GM21619 (cell line): ENCODE data around the gene NINJ2.

Experiments
- ATAC-seq: cut with Tn5 transposase; IDR thresholded peaks from one replicate; pipeline ENCODE4 v1.9.1; 2021; ENCODE audit not compliant: unreplicated experiment

The NINJ2 gene

DNA sequence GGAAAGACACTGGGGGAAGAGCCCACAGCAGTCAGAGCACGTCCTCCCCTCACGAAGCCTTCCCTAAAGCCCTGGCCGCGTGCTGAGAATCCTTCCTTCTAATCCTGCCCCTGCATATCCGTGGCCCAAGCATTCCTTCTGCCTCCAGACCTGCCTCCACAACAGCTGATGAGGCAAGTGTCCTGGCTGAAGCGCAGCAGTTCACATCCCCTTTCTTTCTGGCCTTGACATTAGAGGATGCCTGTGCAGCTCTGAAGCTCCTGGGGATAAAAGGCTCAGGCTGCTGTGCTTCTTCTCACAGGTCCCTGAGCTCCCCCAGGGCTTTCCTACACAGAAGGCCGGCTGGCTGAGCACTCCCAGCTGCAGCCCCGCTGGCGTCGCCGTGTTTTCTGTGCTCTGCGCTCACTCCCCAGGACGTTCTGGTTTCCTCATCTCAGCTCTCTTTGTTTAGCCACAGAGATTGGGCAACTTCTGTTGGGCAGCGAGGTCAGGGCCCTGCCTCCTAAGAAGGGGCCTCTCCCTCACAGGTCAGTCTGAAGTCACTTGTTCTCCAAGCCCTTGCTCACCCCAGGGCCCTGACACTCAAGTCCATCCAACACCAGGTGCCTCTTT is 45.8 kb downstream of the NINJ2 start:
- no peak for ATAC-seq

- no peak for ATAC-seq
Observed at GRCh38 chr12:615620-616019, 47.6 kb downstream of the NINJ2 start.

DNA sequence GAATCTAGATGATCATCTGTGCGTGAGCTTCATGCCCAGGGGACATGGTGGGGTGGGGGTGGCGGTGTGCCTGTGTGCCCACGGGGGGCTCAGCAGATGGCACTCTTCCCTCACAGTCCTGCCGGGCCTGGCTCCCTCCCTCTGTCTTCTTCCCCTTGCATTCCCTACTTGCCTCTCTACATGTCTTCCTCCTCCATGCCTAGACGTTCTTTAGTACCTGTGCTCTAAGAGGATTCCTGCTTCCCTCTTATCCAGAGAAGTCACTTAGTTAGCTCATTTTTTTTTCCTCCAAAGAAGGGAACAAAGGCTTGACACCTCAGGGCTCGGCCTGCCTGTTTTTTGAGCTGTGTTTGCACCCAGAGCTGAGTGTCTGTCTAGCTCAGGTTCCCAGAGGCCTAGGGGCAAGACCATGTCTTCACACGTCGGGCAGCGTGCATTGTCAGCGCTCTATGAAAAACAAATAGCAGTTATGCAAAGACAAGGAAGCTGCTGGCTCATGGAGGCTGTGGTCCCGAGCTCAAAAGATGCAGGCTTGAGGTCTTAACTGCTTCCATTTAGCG is 48.8 kb downstream of the NINJ2 start:
- no peak for ATAC-seq

DNA sequence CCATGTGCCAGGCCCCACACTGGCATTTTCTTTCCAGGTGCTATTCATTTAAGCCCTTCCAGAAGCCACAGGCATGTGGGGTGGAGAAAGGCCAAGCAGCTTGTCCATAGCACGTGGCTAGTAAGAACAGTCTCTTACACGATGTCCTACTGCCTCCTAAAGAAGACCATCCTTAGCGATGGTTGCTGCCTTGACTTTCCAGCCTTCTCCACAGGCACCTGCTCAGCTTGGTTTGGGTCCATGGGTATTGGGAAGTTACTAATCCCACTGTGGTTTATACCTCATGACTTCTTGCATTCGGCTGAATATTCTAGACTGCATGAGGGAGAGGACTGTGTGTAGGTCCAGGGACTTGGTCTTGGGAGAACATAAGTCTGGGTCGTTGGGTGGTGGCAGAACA is 49.2 kb downstream of the NINJ2 start:
- ATAC-seq = no peak

DNA sequence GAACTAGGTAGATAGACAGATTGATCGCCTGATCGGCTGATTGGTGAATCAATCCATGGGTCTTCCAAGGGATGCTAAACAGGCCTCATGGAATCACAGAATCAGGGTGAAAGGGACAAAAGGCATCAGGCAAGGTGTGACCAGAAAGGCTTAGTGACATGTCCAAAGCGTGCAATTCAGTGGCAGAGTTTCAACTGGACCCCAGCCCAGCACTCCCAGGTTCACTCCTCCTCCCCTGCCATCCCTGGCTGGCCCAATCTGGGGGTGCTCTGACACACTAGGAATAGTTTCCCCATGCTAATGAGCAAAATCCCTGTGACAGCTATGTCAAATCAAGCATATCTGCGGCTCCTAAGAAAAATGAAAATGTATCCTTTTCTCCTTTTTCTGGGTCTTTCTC is 50.4 kb downstream of the NINJ2 start:
- no peak for ATAC-seq

- ATAC-seq = no peak
Observed at GRCh38 chr12:612293-612692, 51.0 kb downstream of the NINJ2 start.

DNA sequence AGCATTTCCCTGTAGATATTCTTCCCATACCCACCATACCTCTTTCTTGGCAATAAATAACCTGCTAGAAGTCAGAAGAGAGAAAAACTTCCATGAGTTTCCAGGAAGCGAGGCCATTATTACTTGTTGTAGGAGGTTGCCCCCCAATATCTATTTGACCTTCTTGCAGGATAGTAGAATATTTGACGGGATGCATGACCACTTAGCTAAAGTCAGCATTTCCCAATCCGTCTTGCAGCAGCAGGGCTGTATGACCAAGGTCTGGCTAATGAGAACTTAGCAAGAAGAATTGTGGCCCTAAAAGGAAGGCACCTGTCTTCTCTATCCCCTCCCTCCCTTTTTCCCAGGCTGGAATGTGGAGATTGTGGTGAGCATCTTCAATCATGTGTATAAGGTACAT is 51.5 kb downstream of the NINJ2 start:
- ATAC-seq = no peak

- no peak for ATAC-seq
Observed at GRCh38 chr12:608921-609320, 54.3 kb downstream of the NINJ2 start.

GRCh38 chr12:608413-608812 is 54.8 kb downstream of the NINJ2 start:
- ATAC-seq = no peak

DNA sequence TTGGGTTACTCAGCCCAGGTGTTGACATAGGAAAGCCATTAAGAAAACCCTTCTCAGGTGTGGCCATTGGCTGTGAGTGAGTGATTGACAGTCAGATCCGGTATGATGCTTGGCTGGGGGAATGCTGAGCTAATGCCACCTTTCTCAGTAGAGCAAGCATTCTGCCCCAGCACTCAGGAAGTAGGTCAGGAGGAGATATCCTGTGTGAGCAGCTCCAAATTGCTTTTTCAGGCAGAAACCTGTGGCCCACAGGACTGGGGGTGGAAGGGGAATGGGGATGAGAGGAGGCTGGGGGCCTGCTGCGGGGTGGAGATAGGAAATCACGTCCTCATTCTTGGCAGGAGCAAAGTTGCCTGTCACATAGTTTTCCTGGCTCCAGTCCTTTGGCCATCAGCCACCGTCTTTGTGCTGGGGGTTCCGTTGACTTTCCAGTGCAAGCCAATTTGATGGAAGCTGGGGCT is 55.7 kb downstream of the NINJ2 start:
- no peak for ATAC-seq

DNA sequence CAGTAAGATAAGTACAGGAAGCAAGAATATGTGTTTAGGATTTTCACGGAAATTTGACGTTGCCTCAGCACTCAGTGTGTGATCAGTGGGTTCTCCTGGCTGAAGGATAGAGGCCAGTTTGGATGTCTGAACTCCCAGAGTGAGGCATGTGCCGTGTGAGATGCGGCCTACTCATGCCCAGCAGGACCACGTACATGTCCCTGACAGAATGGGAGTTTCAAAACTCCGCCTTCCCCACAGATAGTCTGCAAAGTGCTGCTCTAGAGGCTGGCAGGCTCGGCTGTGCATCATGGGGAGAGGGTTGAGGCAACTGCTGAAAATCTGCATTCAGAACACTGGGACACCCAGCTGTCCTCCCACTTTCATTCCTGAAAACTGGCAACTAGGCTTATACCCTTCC is 58.3 kb downstream of the NINJ2 start:
- no peak for ATAC-seq

- no peak for ATAC-seq
Observed at GRCh38 chr12:602700-603068, 60.6 kb downstream of the NINJ2 start.

- no peak for ATAC-seq
Observed at GRCh38 chr12:601976-602699, 61.1 kb downstream of the NINJ2 start.

DNA sequence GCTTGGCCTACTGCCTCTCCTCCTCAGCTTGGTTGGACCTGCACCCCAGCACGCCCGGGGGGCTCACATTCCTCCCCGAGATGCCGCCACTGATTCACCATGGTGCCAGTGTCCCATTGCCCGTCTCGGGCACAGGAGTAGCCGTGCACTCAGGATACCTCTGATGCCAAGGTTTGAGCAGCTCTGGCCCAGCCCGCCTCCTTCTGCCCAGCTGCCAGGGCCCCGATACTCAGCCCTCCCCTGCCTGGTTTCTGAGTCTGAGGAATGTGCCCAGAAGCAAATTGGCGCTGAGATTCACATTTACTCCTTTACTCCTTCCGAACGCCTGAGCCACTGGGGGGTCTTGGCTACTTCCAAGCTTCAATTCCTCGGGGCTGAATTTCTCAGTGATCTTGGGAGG is 63.5 kb downstream of the NINJ2 start:
- no peak for ATAC-seq

GRCh38 chr12:597926-598568 is 65.2 kb downstream of the NINJ2 start:
- ATAC-seq = no peak

DNA sequence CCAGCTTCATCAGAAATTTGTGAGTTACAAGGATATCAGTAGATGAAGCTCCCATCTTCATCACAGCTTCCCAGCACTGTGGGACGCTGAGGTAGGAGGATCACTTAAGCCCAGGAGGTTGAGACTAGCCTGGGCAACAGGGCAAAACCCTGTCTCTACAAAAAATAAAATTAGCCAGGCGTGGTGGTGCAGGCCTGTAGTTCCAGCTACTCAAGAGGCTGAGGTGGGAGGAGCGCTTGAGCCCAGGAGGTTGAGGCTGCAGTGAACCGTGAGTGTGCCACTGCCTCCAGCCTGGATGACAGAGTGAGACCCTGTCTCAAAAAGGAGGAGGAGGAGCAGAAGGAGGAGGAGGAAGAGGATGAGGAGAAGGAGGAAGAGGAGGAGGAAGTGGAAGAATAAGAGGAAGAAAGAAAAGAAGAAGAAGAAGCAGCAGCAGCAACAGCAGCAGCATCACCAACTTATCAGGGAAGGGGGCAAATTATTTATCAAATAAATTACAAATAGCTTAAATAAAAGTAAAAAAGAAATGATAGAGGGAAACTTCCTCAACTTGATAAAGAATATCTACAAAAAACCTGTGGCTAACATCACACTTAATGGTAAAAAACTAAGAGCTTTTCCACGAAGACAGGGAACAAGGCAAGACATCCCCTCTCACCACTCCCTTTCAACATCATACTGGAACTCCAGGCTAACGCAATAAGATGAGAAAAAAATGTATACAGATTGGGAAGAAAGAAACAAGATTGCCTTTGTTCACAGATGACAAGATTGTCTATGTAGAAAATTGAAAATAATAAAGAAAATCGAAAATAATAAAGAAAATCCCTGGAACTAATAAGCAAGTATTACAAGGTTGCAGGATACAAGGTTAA is 69.6 kb downstream of the NINJ2 start:
- no peak for ATAC-seq

DNA sequence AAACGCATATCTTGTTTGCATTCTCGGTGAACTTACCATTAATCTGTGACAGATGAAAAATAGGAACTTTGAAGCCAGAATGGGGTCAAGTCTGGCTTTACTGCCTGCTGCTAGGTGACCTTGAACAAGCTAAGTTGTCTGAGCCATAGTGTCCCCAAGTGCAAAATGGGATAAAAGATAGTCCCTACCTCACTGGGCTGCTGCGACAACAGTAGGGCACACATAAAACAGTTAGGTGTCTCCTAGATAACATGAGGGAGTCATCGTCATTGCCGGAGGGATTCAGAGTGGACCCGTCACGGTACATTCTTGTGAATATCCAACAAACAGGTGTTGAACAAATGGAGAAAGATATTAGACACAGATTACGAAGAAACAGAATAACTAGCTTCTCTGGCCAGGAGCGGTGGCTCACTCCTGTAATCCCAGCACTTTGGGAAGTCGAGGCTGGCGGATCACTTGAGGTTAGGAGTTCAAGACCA is 71.2 kb downstream of the NINJ2 start:
- ATAC-seq = no peak

DNA sequence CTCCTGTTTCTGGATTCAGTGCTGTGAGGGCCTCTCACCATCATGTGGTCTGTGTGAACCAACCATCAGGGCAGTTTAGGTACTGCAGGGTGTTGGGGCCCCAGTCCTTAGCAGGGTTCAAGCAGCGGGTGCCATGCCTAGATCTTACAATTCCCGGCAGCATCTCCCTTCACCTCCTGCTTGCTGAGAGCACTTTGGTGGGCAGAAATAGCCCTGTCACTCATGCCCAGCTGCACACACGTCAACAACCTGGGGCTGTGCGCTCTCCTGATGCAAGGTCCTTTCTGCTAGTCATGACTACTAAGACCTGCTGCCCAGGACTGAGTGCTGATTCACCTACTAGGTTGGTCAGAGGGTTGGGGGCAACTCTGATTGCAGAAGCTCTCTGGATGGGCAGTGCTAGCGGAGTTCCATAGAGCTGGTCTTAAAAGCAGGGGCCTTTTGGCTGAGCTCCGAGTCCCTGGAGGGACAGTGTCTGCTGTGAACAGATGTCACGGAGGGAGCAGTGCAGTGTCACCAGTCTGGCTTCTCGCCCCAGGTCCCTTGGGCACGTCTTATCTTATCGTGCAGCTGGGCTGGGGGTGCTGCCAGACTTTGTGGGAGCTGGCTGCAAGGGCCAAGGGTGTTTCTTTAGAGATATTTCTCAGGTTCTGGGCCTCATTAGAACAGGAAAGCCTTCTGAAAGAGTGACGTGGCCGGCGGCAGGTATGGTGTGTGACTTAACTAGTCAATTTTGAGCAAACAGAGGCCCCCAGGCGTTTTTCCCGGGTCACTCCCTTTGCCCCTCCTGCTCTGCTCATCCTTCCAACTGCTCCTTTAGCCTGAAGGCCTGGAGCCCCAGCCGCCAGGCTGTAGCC is 71.8 kb downstream of the NINJ2 start:
- ATAC-seq = no peak

- ATAC-seq = no peak
Observed at GRCh38 chr12:590206-590750, 73.0 kb downstream of the NINJ2 start.

GRCh38 chr12:588646-589045 is 74.6 kb downstream of the NINJ2 start:
- ATAC-seq = no peak
